Inferior parietal cortex (tissue), 1 donor: Measurements from ENCODE around the gene DBP.

Experiments used
- DNase-seq: peaks from one replicate; pipeline ENCODE4 v3.0.0-alpha.2; 2016; ENCODE audit errors: extremely low spot score

DBP gene

DNA sequence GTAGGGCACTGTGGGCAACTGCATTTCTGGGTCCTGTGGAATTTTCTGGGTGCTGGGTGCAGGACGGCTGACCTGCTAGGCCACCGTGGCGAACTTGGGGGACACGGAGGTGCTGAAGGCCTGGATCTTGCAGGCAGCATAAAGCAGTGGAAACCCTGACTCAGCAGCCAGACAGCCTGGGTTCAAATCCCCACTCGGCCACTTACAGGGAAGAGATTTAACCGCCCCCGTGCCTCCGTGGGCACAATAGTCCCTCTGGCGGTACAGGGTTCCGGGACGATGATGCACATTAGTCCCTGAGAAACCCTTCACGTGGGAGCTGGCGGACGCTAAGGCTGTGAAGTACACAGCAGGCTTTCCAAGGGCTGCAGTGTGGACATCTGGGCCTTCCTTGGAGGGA lies 25.3 kb downstream of the DBP start:
- DNase-seq, result no peak

GRCh38 chr19:48609571-48610108 lies 27.5 kb downstream of the DBP start:
- DNase-seq, result no peak

DNA sequence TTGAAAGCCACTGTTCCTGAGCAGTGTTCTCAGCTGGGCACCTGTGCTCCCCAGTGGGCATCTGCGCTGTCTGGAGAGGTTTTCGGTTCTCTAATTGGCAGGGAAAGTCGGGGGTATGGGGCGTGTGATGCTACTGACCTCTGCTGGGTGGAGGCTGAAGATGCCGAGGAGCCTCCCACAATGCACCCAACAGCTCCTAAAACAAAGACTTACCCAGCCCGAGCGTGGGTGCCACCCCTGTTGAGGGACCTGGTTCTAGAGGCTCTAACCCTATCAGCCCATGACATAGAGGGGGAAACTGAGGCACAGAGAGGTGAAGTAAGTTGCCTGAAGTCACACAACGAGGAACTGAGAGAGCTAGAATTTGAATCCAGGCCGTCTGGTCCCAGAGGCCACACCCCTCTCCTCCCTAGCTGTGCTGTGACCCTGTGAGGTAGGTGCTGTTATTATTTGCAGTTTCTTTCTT lies 28.3 kb downstream of the DBP start:
- DNase-seq, result no peak

DNA sequence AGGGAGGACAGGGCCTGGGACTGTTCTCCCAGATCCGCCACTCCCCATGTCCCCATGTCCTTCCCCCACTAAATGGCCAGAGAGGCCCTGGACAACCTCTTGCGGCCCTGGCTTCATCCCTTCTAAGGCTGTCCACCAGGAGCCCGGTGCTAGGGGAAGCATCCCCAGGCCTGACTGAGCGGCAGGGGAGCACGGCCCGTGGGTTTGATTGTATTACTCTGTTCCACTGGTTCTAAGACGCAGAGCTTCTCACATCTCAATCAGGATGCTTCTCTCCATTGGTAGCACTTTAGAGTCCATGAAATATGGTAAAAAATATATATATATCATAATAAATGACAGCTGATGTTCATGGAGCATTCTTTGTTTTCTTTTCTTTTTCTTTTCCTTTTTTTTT lies 29.8 kb downstream of the DBP start:
- no peak for DNase-seq

DNA sequence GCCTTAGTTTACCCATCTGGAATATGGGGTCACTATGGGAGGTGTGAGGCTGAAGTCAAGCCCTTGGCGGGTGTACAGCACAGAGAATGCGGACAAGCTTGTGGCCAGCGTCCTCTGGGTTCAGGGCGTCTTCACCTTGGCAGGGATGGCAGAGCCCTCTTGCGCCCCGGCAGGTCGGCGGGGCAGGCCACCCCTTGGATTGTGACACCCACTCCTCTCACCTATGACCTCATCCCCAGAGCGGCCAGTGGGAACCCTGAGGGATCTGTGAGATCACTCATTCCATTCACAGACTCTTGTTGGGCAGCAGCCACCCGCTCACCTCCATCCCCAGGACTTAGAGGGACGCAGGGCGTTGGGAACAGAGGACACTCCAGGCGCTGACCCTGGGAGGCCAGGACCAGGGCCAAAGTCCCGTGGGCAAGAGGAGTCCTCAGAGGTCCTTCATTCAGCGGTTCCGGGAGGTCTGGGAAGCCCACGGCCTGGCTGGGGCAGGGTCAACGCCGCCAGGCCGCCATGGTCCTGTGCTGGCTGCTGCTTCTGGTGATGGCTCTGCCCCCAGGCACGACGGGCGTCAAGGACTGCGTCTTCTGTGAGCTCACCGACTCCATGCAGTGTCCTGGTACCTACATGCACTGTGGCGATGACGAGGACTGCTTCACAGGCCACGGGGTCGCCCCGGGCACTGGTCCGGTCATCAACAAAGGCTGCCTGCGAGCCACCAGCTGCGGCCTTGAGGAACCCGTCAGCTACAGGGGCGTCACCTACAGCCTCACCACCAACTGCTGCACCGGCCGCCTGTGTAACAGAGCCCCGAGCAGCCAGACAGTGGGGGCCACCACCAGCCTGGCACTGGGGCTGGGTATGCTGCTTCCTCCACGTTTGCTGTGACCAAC lies 30.5 kb downstream of the DBP start, which contains the start of gene SPACA4:
Gene SPACA4 (plus strand): TSS at position 280 of the 896 bp plus-strand sequence. CDS start 237 bp downstream, at position 517.
- no peak for DNase-seq

DNA sequence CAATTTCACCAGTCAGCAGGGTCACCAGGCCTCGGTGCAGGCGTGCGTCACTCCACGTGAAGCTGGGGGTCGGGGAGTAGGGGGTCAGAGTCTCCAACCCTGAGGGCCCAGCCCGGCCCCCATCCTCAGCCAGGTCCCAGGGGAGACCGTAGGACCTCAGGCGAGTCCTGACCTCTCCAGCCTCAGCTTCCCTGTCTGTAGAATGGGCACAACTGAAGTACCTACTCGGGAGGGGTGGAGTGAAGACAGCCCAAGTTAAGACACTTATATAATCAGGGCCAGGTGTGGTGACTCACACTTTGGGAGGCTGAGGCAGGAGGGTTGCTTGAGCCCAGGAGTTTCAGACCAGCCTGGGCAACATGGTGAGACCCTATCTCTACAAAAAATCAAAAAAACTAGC lies 33.3 kb downstream of the DBP start:
- no peak for DNase-seq

DNA sequence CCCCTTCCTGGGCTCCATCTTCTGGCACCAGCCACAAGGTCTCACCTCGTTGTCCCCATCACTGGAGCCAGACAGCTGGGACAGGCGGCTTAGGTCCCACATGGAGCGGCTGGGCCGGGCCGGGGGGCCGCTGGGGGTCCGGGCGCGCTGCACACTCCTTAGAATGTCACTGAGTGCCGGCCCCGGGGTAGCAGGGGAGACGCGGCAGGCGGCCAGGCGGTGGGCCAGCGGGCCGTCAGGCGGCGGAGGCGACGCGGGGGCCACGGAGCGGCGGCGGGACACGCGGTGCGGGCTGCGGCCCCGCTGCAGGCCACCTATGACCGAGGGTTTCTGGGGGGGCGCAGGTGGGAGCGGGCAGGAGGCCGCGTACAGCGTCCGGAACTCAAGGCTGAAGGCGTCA lies 33.7 kb downstream of the DBP start:
- no peak for DNase-seq

DNA sequence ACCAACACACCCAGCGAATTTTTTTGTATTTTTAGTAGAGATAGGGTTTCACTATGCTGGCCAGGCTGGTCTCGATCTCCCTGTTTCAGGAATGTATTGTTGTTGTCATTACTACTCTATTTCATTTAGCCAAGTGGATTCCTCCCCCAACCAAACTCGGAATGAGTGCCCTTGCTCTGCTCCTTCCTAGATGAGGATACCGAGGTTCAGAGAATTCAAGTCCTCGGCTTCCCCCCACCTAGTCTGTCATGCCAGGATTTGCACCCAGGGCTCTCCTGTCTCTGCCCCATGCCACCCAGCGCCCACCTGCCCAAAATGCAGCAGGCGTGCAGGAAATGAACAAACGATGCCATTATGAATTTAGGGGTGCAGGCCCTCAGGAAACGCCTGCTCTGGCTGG lies 34.2 kb downstream of the DBP start:
- DNase-seq, result no peak

- DNase-seq, result no peak
These were observed 36.3 kb downstream of the DBP start for GRCh38 chr19:48600679-48601417.

DNA sequence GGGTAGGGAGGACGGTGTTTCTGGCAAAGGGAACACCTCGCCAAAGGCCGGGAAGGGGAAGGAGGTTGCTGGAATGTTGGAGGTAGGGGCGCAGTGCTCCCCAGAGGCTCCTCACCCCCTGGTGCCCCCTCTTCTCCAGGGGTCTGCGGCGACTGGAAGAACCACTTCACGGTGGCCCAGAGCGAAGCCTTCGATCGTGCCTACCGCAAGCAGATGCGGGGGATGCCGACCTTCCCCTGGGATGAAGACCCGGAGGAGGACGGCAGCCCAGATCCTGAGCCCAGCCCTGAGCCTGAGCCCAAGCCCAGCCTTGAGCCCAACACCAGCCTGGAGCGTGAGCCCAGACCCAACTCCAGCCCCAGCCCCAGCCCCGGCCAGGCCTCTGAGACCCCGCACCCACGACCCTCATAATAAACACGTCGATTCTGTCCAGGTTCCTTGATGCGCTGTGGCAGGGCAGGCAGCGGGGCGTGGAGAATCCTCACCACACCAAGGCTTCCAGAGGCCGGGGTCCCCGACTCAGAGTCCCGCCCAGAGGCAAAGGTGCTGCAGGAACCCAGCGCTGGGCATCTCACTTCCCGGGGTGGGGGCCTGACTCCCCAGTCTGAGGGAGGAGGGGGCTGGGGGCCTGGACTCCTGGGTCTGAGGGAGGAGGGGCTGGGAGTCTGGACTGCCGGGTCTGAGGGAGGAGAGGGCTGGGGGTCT lies 38.0 kb downstream of the DBP start:
- DNase-seq, result no peak

- no peak for DNase-seq
These were observed 40.3 kb downstream of the DBP start for GRCh38 chr19:48596679-48597465.

DNA sequence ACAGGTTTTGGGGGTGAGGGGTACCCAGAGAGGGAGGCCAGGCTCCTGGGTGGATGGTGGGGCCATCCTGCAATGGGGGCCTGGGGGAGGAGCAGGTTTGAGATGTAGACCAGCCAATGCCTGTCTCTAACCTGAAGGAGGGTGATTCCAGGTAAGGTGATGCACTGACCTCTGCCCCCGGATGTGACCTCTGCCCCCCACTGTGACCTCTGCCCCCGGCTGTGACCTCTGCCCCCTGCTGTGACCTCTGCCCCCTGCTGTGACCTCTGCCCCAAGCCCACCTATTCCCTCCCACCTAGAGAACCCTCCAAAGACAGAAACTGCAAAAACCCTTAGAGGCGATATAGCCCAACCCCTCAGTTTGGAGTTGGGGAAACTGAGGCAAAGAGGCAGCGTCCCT lies 40.9 kb downstream of the DBP start:
- DNase-seq, result no peak

GRCh38 chr19:48595833-48596232 lies 41.3 kb downstream of the DBP start:
- DNase-seq, result no peak

- no peak for DNase-seq
These were observed 42.0 kb downstream of the DBP start for GRCh38 chr19:48595171-48595570.

GRCh38 chr19:48591021-48591420 lies 46.2 kb downstream of the DBP start:
- no peak for DNase-seq

GRCh38 chr19:48588670-48589401 lies 48.3 kb downstream of the DBP start:
- DNase-seq, result peak; percentile 86

DNA sequence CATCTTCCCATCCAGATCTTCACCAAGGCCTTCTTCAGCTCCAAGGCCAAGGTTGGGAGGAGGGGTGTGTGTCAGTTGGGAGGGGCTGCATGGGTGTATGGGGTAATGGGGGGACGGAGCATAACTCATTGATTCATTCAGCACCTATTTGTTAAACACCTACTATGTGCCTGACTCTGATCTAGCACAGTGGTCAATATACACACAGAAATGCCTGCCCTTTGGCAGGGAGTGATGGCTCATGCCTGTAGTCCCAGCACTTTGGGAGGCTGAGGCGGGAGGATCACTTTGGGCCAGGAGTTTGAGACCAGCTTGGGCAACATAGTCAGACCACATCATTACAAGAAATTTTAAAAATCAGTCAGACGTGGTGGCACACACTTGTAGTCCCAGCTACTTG lies 49.8 kb downstream of the DBP start:
- no peak for DNase-seq

DNA sequence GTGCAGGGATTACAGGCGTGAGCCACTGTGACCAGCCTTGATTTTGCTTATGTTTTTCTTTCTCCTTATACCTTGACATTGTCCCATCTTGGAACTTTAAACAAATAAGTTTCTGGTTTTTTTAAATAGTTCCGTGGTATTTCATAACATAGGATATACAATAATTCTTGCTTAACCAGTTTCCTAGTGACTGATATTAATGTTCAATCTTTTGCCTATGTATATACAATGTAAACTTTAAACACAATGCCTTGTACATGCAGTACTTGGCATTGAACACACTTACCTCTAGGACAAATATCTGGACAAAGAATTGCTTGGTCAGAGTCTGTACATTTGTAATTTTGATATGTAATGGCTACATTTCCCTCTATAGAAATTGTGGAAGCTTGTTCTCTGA lies 55.0 kb downstream of the DBP start:
- no peak for DNase-seq
